AG04450 (cell line): Measurements from ENCODE around the gene TPRKB. TPM values are rescaled to one million over a fixed set of nuclear protein-coding genes. Genes with fewer than 3 reads are reported as not detected.
A peak's percentile ranks its signal among the peaks of the same experiment; 100 is the strongest.
"Not testable (repeated sequence)": the region's sequence is repeated elsewhere in the genome, so short reads cannot be mapped to it uniquely, and the experiment has no call there.

Source experiments
- CTCF ChIA-PET: fragments of 300-600, 350-600 bp; formaldehyde crosslinking; extraction: SDS; loops from one replicate; lab custom pipeline; 2022; ENCODE audit warnings: antibody characterized with exemption, inconsistent platforms; lab: Charles Lee
- POLR2A ChIA-PET: fragments of 350-600 bp; formaldehyde crosslinking; extraction: SDS; loops from one replicate; lab custom pipeline; 2021; ENCODE audit warnings: antibody characterized with exemption, inconsistent platforms; lab: Yijun Ruan, JAX
- DNase-seq: peaks from one replicate; pipeline ENCODE4 v3.0.0-alpha.2; 2011; ENCODE audit warnings: low read depth, low spot score
- H3K27ac ChIP-seq: one replicate; pipeline ENCODE4 v1.5.1; 2012; ENCODE audit warnings: low read depth, low read length, control low read depth
- H3K27me3 ChIP-seq: one replicate; pipeline ENCODE4 v1.6.0; 2012; ENCODE audit warnings: low read length; ENCODE audit not compliant: control insufficient read depth, insufficient read depth
- H3K4me3 ChIP-seq: 2 replicates; pipeline ENCODE4 v1.5.1; 2011; ENCODE audit warnings: mild to moderate bottlenecking, low read depth, low read length, control low read depth
- H3K9me3 ChIP-seq: 2 replicates; pipeline ENCODE4 v1.5.1; 2012; ENCODE audit warnings: low read length; ENCODE audit not compliant: control insufficient read depth, insufficient read depth
- CTCF ChIP-seq: IDR thresholded peaks from 2 replicates; pipeline ENCODE4 v1.5.1; 2011; ENCODE audit warnings: low read depth, low read length, control low read depth, inconsistent platforms
- polyA minus RNA-seq: library from RNA; depleted of rRNA, polyadenylated mRNA; stranded (reverse); fragments of >200 nt; gene quantifications from 2 replicates; pipeline ENCODE4 v1.2.3, GENCODE V29; 2011; rRNA and poly(A)+ RNA removed
- polyA plus RNA-seq: library from polyadenylated mRNA; depleted of rRNA; stranded (reverse); fragments of >200 nt; gene quantifications from 2 replicates; pipeline ENCODE4 v1.2.3, GENCODE V29; 2011; rRNA removed

The TPRKB gene
- polyA plus RNA-seq: 24.5 and 33.4 TPM in 2 replicates
- 4.0 and 5.6 TPM in 2 replicates for polyA minus RNA-seq

GRCh38 chr2:73736855-73737779, at the start of gene TPRKB:
Gene TPRKB (minus strand): TSS chr2:73737345. CDS start chr2:73734569, 2,776 bp downstream.
- no peak for TF ChIP-seq CTCF
- DNase-seq: peak; percentile 94
- POLR2A ChIA-PET: interaction anchor here (0.6 to 1.5 kb wide), 6 partner anchors 10 to 772 kb away, joined by 3 to 9 read pairs (median 4); partner anchors contain the start of genes ALMS1, CCT7 and PRADC1
- CTCF ChIA-PET: no interaction called here
- Histone ChIP-seq H3K27ac (peak within 1 kb of the TSS; percentile 54), H3K27me3 (no peaks in the 10 kb centered on the region), H3K4me3 (peak within 1 kb of the TSS; percentile 91), H3K9me3 (peaks cover 3% of the 10 kb centered on the region; the same call in 1 of the 2 replicates)

GRCh38 chr2:73783883-73784282, 46.7 kb upstream of the TPRKB start, which contains the start of gene C2orf78:
Gene C2orf78 (plus strand): TSS chr2:73784183. CDS start chr2:73784310, 127 bp downstream.
- H3K9me3 ChIP-seq, CTCF ChIA-PET, POLR2A ChIA-PET, DNase-seq, H3K4me3 ChIP-seq, H3K27me3 ChIP-seq, H3K27ac ChIP-seq: not testable (repeated sequence)

- H3K4me3 ChIP-seq, DNase-seq, H3K9me3 ChIP-seq, H3K27ac ChIP-seq, POLR2A ChIA-PET, CTCF ChIA-PET, H3K27me3 ChIP-seq: not testable (repeated sequence)
Observed at GRCh38 chr2:73783402-73783801, 46.3 kb upstream of the TPRKB start.

- Histone ChIP-seq H3K27ac (no peak overlapping the region), H3K27me3 (no peaks in the 10 kb centered on the region), H3K9me3 (no peaks in the 10 kb centered on the region; the same call in 1 of the 2 replicates), H3K4me3 (peak overlapping the region; percentile 20)
- DNase-seq: no peak
- no peak for TF ChIP-seq CTCF
- POLR2A ChIA-PET: no interaction called here
- CTCF ChIA-PET: interaction anchor here (0.9 to 1.2 kb wide), 2 partner anchors 13 to 44 kb away, joined by 4 read pairs; no protein-coding TSS in a partner anchor
Observed at GRCh38 chr2:73780237-73780582, 43.1 kb upstream of the TPRKB start.

GRCh38 chr2:73779467-73780236, 42.5 kb upstream of the TPRKB start, which contains the start of gene DUSP11:
Gene DUSP11 (minus strand): TSS chr2:73780103. CDS start chr2:73779974, 129 bp downstream.
- Histone ChIP-seq H3K4me3 (peak within 1 kb of the TSS; percentile 100), H3K9me3 (no peaks in the 10 kb centered on the region; the same call in 1 of the 2 replicates), H3K27me3 (no peaks in the 10 kb centered on the region), H3K27ac (peak within 1 kb of the TSS; percentile 89)
- ChIA-PET CTCF (interaction anchor here (0.7 kb wide), 1 partner anchor 16 kb away, joined by 3 read pairs; no protein-coding TSS in a partner anchor), POLR2A (interaction anchor here (0.6 kb wide), 1 partner anchor 253 kb away, joined by 3 read pairs; no protein-coding TSS in a partner anchor)
- peak; percentile 87 for DNase-seq
- TF ChIP-seq CTCF: peak; percentile 98

GRCh38 chr2:73778867-73779466, 41.8 kb upstream of the TPRKB start:
- H3K27ac ChIP-seq: peak overlapping the region; percentile 89
- H3K4me3 ChIP-seq: peak overlapping the region; percentile 100
- H3K9me3 ChIP-seq, H3K27me3 ChIP-seq, DNase-seq, POLR2A ChIA-PET: not testable (repeated sequence)
- CTCF ChIA-PET: interaction anchor here (0.7 kb wide), 1 partner anchor 15 kb away, joined by 3 read pairs; no protein-coding TSS in a partner anchor
